Nephron (organoid): ENCODE data around the gene PPCDC.
"Not testable (repeated sequence)": the region's sequence is repeated elsewhere in the genome, so short reads cannot be mapped to it uniquely, and the experiment has no call there.

Experiments used
- H3K27ac Mint-ChIP-seq, 3 experiments: 2 replicates each; pipeline ENCODE4 v1.8.0; 2020; ENCODE audit warnings: mixed read lengths in 3 of 3, mild to moderate bottlenecking in 2 of 3, moderate library complexity in 1 of 3
- H3K27me3 Mint-ChIP-seq: 2 replicates; pipeline ENCODE4 v1.8.0; 2021; ENCODE audit warnings: low read depth, mild to moderate bottlenecking, moderate library complexity, mixed read lengths
- H3K36me3 Mint-ChIP-seq: 2 replicates; pipeline ENCODE4 v1.8.0; 2020; ENCODE audit warnings: low read depth, mixed read lengths
- H3K4me1 Mint-ChIP-seq: 2 replicates; pipeline ENCODE4 v1.8.0; 2020; ENCODE audit warnings: mixed read lengths
- H3K4me3 Mint-ChIP-seq, 3 experiments: 2 replicates each; pipeline ENCODE4 v1.8.0; 2020; ENCODE audit warnings: mild to moderate bottlenecking in 3 of 3, mixed read lengths in 3 of 3, moderate library complexity in 2 of 3
- H3K9me3 Mint-ChIP-seq: 2 replicates; pipeline ENCODE4 v1.8.0; 2020; ENCODE audit warnings: mixed read lengths
- CTCF ChIP-seq, 3 experiments: fragments of 200-600 bp; sonication (generic); IDR thresholded peaks; one replicate each; pipeline ENCODE4 v1.5.0; 2021; ENCODE audit warnings: antibody characterized with exemption in 3 of 3; ENCODE audit not compliant: unreplicated experiment in 3 of 3

Gene PPCDC

GRCh38 chr15:75067123-75067830 lies 43.9 kb downstream of the PPCDC start:
- H3K27me3 Mint-ChIP-seq, result no peaks in the 10 kb centered on the region
- H3K9me3 Mint-ChIP-seq, result peaks cover 32% of the 10 kb centered on the region
- no peak for TF ChIP-seq CTCF (IDR thresholded peaks at IDR 0.05; ENCODE audit: unreplicated experiment in 3 of 3)
- H3K36me3 Mint-ChIP-seq, result peaks cover 19% of the 10 kb centered on the region
- H3K27ac Mint-ChIP-seq, result peak overlapping the region in 2 of 3 experiments; percentile 84 to 92
- H3K4me3 Mint-ChIP-seq, result no peak overlapping the region
- peaks cover 42% of the 10 kb centered on the region for H3K4me1 Mint-ChIP-seq

GRCh38 chr15:75068748-75069147 lies 45.4 kb downstream of the PPCDC start:
- H3K4me1 Mint-ChIP-seq, result peaks cover 35% of the 10 kb centered on the region
- H3K4me3 Mint-ChIP-seq, result no peak overlapping the region
- peaks cover 19% of the 10 kb centered on the region for H3K36me3 Mint-ChIP-seq
- H3K27ac Mint-ChIP-seq, result no peak overlapping the region
- H3K27me3 Mint-ChIP-seq, result no peaks in the 10 kb centered on the region
- H3K9me3 Mint-ChIP-seq, result peaks cover 34% of the 10 kb centered on the region
- TF ChIP-seq CTCF (IDR thresholded peaks at IDR 0.05; ENCODE audit: unreplicated experiment in 3 of 3), result no peak

DNA sequence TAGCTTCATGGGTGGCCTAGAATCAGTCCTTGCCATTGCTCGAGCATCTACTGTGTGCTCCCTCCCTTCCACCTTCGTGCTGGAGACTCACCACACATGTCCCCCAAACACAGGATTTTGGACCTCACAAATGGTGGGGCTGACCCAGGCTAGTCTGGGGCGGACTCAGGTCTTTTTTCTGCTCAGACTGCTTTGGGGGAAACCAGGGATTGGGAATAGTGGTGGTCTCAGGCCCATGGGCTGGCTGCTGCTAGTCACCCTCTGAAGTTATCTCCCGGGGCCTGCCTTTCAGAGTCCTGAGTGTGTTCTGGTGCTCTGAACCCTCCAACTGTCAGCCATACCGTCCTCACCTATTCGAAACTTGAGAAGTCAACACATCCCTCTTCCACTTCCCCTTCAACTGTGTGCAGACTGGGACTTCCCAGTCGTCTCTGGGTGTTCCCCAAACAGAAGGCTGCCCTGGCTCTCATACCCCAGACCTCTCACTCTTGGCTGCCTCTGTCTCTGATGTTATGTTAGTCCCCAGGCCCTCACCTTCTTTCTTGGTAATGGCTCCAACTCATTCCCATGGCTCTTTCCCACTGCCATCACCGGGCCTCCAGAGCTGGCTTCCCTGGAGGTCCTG lies 46.0 kb downstream of the PPCDC start:
- Mint-ChIP-seq H3K4me1 (peaks cover 28% of the 10 kb centered on the region), H3K36me3 (peaks cover 19% of the 10 kb centered on the region), H3K27me3 (no peaks in the 10 kb centered on the region), H3K27ac (no peak overlapping the region), H3K4me3 (no peak overlapping the region), H3K9me3 (peaks cover 32% of the 10 kb centered on the region)
- TF ChIP-seq CTCF (IDR thresholded peaks at IDR 0.05; ENCODE audit: unreplicated experiment in 3 of 3), result no peak

DNA sequence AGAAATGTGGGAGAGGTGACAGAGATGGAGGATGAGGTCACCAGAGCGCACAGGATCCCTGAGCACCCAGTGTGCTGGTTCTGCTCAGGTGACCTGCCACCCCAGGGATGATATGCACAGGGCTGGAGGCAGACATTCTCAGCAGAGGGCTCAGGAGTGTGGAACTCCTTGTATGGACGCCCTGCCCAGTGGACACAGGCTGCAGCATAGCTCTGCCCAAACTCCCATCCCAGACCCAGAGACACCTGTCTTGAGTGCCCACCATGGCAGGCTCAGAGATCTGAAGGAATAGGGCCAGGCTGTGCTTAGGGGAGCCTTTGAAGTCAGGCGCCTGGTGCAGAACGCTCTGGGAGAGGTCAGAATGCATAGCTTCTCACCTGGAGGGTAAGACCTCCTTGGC lies 47.3 kb downstream of the PPCDC start:
- Mint-ChIP-seq H3K4me1 (peaks cover 16% of the 10 kb centered on the region), H3K27me3 (no peaks in the 10 kb centered on the region), H3K9me3 (peaks cover 28% of the 10 kb centered on the region), H3K4me3 (no peak overlapping the region), H3K27ac (no peak overlapping the region), H3K36me3 (peaks cover 14% of the 10 kb centered on the region)
- TF ChIP-seq CTCF (IDR thresholded peaks at IDR 0.05; ENCODE audit: unreplicated experiment in 3 of 3), result no peak

- Mint-ChIP-seq H3K9me3 (peaks cover 13% of the 10 kb centered on the region), H3K4me1 (no peaks in the 10 kb centered on the region), H3K27me3 (no peaks in the 10 kb centered on the region), H3K27ac (no peak overlapping the region), H3K4me3 (no peak overlapping the region), H3K36me3 (peaks cover 5% of the 10 kb centered on the region)
- no peak for TF ChIP-seq CTCF (IDR thresholded peaks at IDR 0.05; ENCODE audit: unreplicated experiment in 3 of 3)
Observed at GRCh38 chr15:75073197-75073596, 49.8 kb downstream of the PPCDC start.

- no peaks in the 10 kb centered on the region for H3K36me3 Mint-ChIP-seq
- no peak overlapping the region for H3K4me3 Mint-ChIP-seq
- no peaks in the 10 kb centered on the region for H3K4me1 Mint-ChIP-seq
- TF ChIP-seq CTCF (IDR thresholded peaks at IDR 0.05; ENCODE audit: unreplicated experiment in 3 of 3), result no peak
- H3K27ac Mint-ChIP-seq, result no peak overlapping the region
- peaks cover 13% of the 10 kb centered on the region for H3K9me3 Mint-ChIP-seq
- no peaks in the 10 kb centered on the region for H3K27me3 Mint-ChIP-seq
Observed at GRCh38 chr15:75076277-75076676, 52.9 kb downstream of the PPCDC start.

DNA sequence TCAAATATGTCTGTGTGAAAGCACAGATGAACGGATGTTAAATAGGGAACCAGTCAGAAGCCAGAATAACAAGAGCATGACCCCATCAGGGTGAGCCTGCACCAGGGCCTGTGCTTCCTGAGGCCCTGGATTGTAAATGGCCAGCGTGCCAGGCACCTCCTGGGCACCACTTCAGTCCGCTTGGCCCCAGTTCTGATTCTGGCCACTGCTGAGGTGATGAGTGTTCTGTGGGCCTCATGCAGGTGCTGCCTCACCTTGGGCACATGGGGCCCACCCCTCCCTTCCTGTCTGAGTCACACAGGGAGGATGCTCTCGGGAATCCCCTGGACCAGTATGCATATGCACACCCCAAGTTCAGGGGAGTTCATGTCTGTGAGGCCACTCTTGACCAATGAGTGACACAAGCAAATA lies 54.2 kb downstream of the PPCDC start:
- not testable (repeated sequence) for H3K27ac Mint-ChIP-seq, H3K4me3 Mint-ChIP-seq, H3K27me3 Mint-ChIP-seq, H3K4me1 Mint-ChIP-seq, H3K36me3 Mint-ChIP-seq, H3K9me3 Mint-ChIP-seq
